Chondrocyte (in vitro differentiated cells): ENCODE results near the gene MYLK. TPM values are rescaled to one million over a fixed set of nuclear protein-coding genes. Genes with fewer than 3 reads are reported as not detected.

Experiments
- DNase-seq: peaks from one replicate; pipeline ENCODE4 v3.0.0; 2021; ENCODE audit warnings: mixed read lengths, low spot score
- H3K27ac Mint-ChIP-seq: one replicate; pipeline ENCODE4 v1.8.0; 2021; ENCODE audit warnings: mild to moderate bottlenecking, moderate library complexity, mixed read lengths; ENCODE audit not compliant: unreplicated experiment
- H3K27me3 Mint-ChIP-seq: 2 replicates; pipeline ENCODE4 v1.8.0; 2021; ENCODE audit warnings: low read depth, mixed read lengths
- H3K36me3 Mint-ChIP-seq: 2 replicates; pipeline ENCODE4 v1.8.0; 2021; ENCODE audit warnings: low read depth, mixed read lengths
- H3K4me1 Mint-ChIP-seq: 2 replicates; pipeline ENCODE4 v1.8.0; 2021; ENCODE audit warnings: low read depth, mild to moderate bottlenecking, mixed read lengths
- H3K4me3 Mint-ChIP-seq: one replicate; pipeline ENCODE4 v1.8.0; 2021; ENCODE audit warnings: mild to moderate bottlenecking, moderate library complexity, mixed read lengths; ENCODE audit not compliant: unreplicated experiment
- H3K9me3 Mint-ChIP-seq: 2 replicates; pipeline ENCODE4 v1.8.0; 2021; ENCODE audit warnings: low read depth, mixed read lengths
- total RNA-seq: library from RNA; stranded (reverse); gene quantifications from 3 replicates; pipeline ENCODE4 v1.2.1, GENCODE V29; 2021
- TF ChIP-seq, protein P1 (sequence below): fragments of 200-600 bp; sonication (generic); IDR thresholded peaks from 2 replicates; pipeline ENCODE4 v1.5.0; 2021; ENCODE audit warnings: antibody characterized with exemption, mild to moderate bottlenecking, moderate library complexity

MYLK gene
- total RNA-seq, 1 donor from 2014 or later = 405 TPM

DNA sequence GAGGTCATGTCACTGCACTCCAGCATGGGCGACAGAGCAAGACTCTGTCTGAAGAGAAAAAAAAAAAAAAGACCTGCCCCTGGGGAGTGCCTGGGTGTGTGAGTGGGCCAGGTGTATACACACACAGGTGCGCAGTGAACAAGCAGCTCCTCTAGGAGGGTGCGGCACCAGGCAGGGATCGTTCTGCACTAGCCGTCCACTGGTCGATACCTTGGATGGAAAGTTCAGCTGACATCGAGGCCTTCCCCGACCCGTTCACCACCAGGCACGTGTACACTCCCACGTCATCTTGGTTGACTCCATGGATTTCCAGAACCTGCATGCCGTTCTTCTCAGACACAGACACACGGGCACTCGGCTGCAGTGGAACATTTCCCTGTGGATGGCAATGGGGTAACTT, 147.0 kb downstream of the MYLK start:
- Mint-ChIP-seq H3K4me1 (peaks cover 40% of the 10 kb centered on the region), H3K9me3 (no peaks in the 10 kb centered on the region), H3K27ac (no peak overlapping the region), H3K4me3 (no peak overlapping the region), H3K36me3 (peaks cover 14% of the 10 kb centered on the region), H3K27me3 (no peaks in the 10 kb centered on the region)
- DNase-seq = no peak
- TF ChIP-seq, protein P1, sequence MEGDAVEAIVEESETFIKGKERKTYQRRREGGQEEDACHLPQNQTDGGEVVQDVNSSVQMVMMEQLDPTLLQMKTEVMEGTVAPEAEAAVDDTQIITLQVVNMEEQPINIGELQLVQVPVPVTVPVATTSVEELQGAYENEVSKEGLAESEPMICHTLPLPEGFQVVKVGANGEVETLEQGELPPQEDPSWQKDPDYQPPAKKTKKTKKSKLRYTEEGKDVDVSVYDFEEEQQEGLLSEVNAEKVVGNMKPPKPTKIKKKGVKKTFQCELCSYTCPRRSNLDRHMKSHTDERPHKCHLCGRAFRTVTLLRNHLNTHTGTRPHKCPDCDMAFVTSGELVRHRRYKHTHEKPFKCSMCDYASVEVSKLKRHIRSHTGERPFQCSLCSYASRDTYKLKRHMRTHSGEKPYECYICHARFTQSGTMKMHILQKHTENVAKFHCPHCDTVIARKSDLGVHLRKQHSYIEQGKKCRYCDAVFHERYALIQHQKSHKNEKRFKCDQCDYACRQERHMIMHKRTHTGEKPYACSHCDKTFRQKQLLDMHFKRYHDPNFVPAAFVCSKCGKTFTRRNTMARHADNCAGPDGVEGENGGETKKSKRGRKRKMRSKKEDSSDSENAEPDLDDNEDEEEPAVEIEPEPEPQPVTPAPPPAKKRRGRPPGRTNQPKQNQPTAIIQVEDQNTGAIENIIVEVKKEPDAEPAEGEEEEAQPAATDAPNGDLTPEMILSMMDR = no peak

DNA sequence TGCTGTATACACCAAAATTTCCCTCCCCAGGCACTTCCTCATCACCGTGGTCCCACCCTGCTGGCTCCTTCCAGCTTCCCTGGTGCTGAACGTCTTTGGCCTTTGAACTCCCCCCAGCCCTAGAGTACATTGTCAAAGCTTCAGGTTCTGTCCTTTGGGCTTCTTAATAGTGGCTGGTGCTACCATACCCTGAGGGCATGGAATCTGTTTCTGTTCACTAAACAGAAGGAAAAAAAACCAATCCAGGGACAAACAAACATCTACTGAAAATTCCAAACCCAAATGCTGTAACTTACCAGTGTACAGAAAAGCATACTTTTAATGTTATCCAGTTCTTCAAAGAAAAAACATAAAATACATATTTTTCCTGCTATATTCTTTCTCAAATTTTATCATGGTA, 148.7 kb downstream of the MYLK start:
- Mint-ChIP-seq H3K27ac (no peak overlapping the region), H3K4me3 (no peak overlapping the region), H3K9me3 (no peaks in the 10 kb centered on the region), H3K36me3 (peaks cover 14% of the 10 kb centered on the region), H3K27me3 (no peaks in the 10 kb centered on the region), H3K4me1 (peaks cover 34% of the 10 kb centered on the region)
- TF ChIP-seq, protein P1 = no peak
- DNase-seq = no peak

DNA sequence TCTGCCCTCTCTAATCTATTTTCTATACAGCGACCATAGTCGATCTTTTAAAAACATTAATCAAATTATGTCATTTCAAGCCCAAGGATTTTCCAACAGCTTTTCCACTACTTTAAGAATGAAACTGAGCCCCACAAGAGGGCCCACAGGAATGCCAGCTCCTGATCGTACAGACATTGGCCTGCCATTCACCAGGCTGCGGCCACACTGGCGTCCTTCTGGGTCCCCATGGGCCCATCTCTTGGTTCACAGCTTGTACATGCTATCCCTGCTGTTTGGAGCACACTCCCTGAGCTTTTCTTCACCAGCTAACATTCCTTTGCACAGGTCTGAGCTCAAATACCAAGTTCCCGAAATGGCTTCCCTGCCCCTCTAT, 149.6 kb downstream of the MYLK start:
- no peak for DNase-seq
- H3K4me1 Mint-ChIP-seq = peaks cover 29% of the 10 kb centered on the region
- peaks cover 14% of the 10 kb centered on the region for H3K36me3 Mint-ChIP-seq
- H3K9me3 Mint-ChIP-seq = no peaks in the 10 kb centered on the region
- TF ChIP-seq, protein P1 = no peak
- H3K4me3 Mint-ChIP-seq = no peak overlapping the region
- H3K27me3 Mint-ChIP-seq = no peaks in the 10 kb centered on the region
- H3K27ac Mint-ChIP-seq = peak overlapping the region; percentile 78

DNA sequence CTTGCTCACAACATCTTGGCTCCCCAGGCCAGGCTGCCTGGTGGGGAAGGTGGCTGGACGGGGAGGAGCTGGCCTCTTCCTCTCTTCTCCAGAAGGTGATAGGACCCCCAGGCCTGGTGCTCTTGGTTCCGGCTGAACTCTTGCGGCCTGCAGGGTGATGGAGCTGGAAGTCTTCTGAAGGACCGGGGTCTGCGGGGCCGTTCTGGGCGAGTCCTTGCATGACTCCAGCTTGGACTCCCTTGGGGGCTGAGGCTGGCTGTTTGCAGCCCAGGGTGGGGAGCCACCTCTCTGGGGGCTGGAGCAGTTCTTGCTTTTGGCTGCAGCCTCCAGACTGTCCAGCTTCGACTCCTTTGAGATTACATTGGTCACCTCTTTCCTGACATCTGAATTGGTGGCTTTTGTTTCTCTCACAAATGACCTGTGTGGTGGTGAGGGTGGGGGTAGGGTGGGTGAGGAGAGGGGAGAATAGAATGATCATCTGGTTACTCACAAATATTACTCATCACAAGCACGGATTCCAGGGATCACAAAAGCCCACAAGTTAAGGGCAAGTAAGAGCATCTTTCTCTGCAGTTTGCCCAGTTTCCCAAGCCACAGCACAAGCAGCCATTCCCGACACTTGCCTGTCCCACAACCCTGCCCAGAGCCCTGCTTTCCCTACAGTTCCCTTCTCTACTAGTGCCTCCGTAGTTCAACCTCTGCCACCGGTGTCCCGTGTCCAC, 150.2 kb downstream of the MYLK start:
- TF ChIP-seq, protein P1 = no peak
- peaks cover 12% of the 10 kb centered on the region for H3K36me3 Mint-ChIP-seq
- no peak for DNase-seq
- no peaks in the 10 kb centered on the region for H3K9me3 Mint-ChIP-seq
- H3K27me3 Mint-ChIP-seq = no peaks in the 10 kb centered on the region
- peak overlapping the region; percentile 78 for H3K27ac Mint-ChIP-seq
- H3K4me1 Mint-ChIP-seq = peaks cover 28% of the 10 kb centered on the region
- H3K4me3 Mint-ChIP-seq = no peak overlapping the region

DNA sequence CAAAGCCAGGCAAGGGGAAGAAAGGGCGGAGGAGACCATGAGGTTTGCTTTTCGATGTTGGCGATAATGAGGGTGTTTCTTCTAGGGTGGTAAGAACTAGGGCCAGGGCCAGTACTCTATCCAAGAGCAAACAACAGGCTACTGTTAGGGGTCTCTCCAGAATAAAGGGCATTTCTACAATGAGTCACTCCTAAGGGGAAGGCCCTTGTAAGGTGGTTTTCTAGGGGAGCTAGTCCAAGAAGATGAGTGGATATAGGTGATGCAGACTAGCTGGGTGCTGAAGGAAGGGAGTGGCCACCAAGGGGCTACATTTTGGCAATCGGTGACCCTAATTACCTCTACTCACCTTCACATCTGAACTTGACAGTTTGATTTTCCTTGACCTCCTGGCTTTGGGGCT, 150.8 kb downstream of the MYLK start:
- TF ChIP-seq, protein P1 = no peak
- peaks cover 28% of the 10 kb centered on the region for H3K4me1 Mint-ChIP-seq
- H3K4me3 Mint-ChIP-seq = no peak overlapping the region
- peaks cover 8% of the 10 kb centered on the region for H3K36me3 Mint-ChIP-seq
- peak overlapping the region; percentile 63 for H3K27ac Mint-ChIP-seq
- no peaks in the 10 kb centered on the region for H3K9me3 Mint-ChIP-seq
- no peaks in the 10 kb centered on the region for H3K27me3 Mint-ChIP-seq
- DNase-seq = no peak
